Fibroblast of skin of left biceps (primary cell): ENCODE measurements around the gene KCTD5.
A peak's percentile ranks its signal among the peaks of the same experiment; 100 is the strongest.

Experiments used
- DNase-seq, 2 experiments: peaks; one replicate each; pipeline ENCODE4 v3.0.0-alpha.2; 2013; ENCODE audit warnings: low read depth in 2 of 2

KCTD5 gene

GRCh38 chr16:2752035-2752849 is 69.9 kb downstream of the KCTD5 start, which contains the start of gene SRRM2:
TSS of gene SRRM2 (plus strand) at chr16:2752638. CDS start at chr16:2756365, 3,727 bp downstream.
- peak; percentile 92 to 93 for DNase-seq

- DNase-seq = peak; percentile 44 to 57
Observed at GRCh38 chr16:2752850-2753732, 70.8 kb downstream of the KCTD5 start.

GRCh38 chr16:2753733-2754020 is 71.4 kb downstream of the KCTD5 start:
- DNase-seq = no peak

- DNase-seq = no peak
Observed at GRCh38 chr16:2755158-2755557, 72.8 kb downstream of the KCTD5 start.

GRCh38 chr16:2756288-2757015 is 74.1 kb downstream of the KCTD5 start:
- DNase-seq = no peak

GRCh38 chr16:2757344-2757743 is 75.0 kb downstream of the KCTD5 start:
- no peak for DNase-seq
